B cell (primary cell): ENCODE measurements around the gene RFWD3. TPM values are rescaled to one million over a fixed set of nuclear protein-coding genes. Genes with fewer than 3 reads are reported as not detected.

Experiments
- ATAC-seq: fragments of 200-7000 bp; cut with Tn5 transposase; one replicate; pipeline ENCODE4 v1.10.0; 2021; ENCODE audit warnings: low read depth, mild to moderate bottlenecking, moderate number of reproducible peaks, moderate library complexity
- CTCF ChIA-PET: fragments of 350-600 bp; sonication (Branson Sonifier 250); formaldehyde crosslinking; loops from one replicate; lab custom pipeline; 2021; ENCODE audit warnings: antibody characterized with exemption, inconsistent platforms; lab: Charles Lee
- POLR2A ChIA-PET: fragments of 350-600 bp; sonication (Branson Sonifier 250); formaldehyde crosslinking; loops from one replicate; lab custom pipeline; 2021; ENCODE audit warnings: antibody characterized with exemption; lab: Charles Lee
- DNase-seq: peaks from one replicate; pipeline ENCODE4 v3.0.0; 2013
- H2AFZ ChIP-seq: 2 replicates; pipeline ENCODE4 v1.6.1; 2012; ENCODE audit warnings: mild to moderate bottlenecking, low read depth, low read length; ENCODE audit not compliant: insufficient read depth, poor library complexity, severe bottlenecking
- H3K27ac ChIP-seq, 2 donors: 1 replicate in 1 of 2; 2 replicates in 1 of 2; pipeline ENCODE4 v1.5.1; 2012 to 2013; ENCODE audit warnings: low read length in 2 of 2, mild to moderate bottlenecking in 2 of 2, moderate library complexity in 1 of 2
- H3K27me3 ChIP-seq, 4 experiments: fragments of 200-600 bp in 1 of 4; sonication (generic) in 1 of 4; replicated peaks in 1 of 4; 1 replicate in 2 of 4; 2 replicates in 2 of 4; pipeline versions ENCODE4 v1.6.1 to v1.7.0; 2013 to 2016; ENCODE audit warnings: low read length in 3 of 4, mild to moderate bottlenecking in 2 of 4, mixed read lengths in 1 of 4, moderate library complexity in 1 of 4; ENCODE audit not compliant: insufficient read depth in 4 of 4, control insufficient read depth in 3 of 4; ENCODE audit errors: control extremely low read depth in 1 of 4
- H3K36me3 ChIP-seq, 2 experiments: replicated peaks in 1 of 2; 1 replicate in 1 of 2; 2 replicates in 1 of 2; pipeline versions ENCODE4 v1.6.1 to v1.7.1; 2013; ENCODE audit warnings: low read length in 1 of 2; ENCODE audit not compliant: insufficient read depth in 2 of 2, control insufficient read depth in 1 of 2; ENCODE audit errors: control extremely low read depth in 1 of 2, extremely low read depth in 1 of 2
- H3K4me1 ChIP-seq, 2 donors: fragments of 200-600 bp in 1 of 2; sonication (generic) in 1 of 2; 1 replicate in 1 of 2; 2 replicates in 1 of 2; pipeline versions ENCODE4 v1.5.1 to v1.6.1; 2013 to 2017; ENCODE audit warnings: low read length in 2 of 2; ENCODE audit not compliant: control insufficient read depth in 2 of 2, insufficient read depth in 2 of 2
- H3K4me2 ChIP-seq: replicated peaks from 2 replicates; pipeline ENCODE3; 2012; ENCODE audit warnings: mild to moderate bottlenecking, low read depth, low read length; ENCODE audit not compliant: poor library complexity, severe bottlenecking
- H3K4me3 ChIP-seq, 5 experiments: fragments of 200-600 bp in 1 of 5; sonication (generic) in 1 of 5; 1 replicate in 3 of 5; 2 replicates in 2 of 5; pipeline versions ENCODE4 v1.5.1 to v1.7.0; 2011 to 2016; ENCODE audit warnings: low read length in 4 of 5, mild to moderate bottlenecking in 4 of 5, low read depth in 2 of 5, control low read depth in 1 of 5, moderate library complexity in 1 of 5; ENCODE audit not compliant: insufficient read depth in 1 of 5; ENCODE audit errors: control extremely low read depth in 1 of 5, extremely low read depth in 1 of 5
- H3K79me2 ChIP-seq: fragments of 200-600 bp; sonication (generic); one replicate; pipeline ENCODE4 v1.6.0; 2016; ENCODE audit warnings: low read length; ENCODE audit not compliant: control insufficient read depth, insufficient read depth
- H3K9ac ChIP-seq: fragments of 200-600 bp; sonication (generic); 2 replicates; pipeline ENCODE4 v1.6.1; 2017; ENCODE audit warnings: mild to moderate bottlenecking, low read length, moderate library complexity
- H3K9me3 ChIP-seq, 3 donors: one replicate each; pipeline versions ENCODE4 v1.6.1 to v1.7.1; 2013; ENCODE audit warnings: low read length in 2 of 3; ENCODE audit not compliant: control insufficient read depth in 2 of 3, insufficient read depth in 1 of 3; ENCODE audit errors: control extremely low read depth in 1 of 3
- H4K20me1 ChIP-seq: 2 replicates; pipeline ENCODE4 v1.6.0; 2012; ENCODE audit warnings: mild to moderate bottlenecking, low read length; ENCODE audit not compliant: insufficient read depth, control insufficient read depth, poor library complexity, severe bottlenecking
- H3K27ac Mint-ChIP-seq: one replicate; pipeline ENCODE4 v1.8.0; 2021; ENCODE audit warnings: mixed read lengths
- H3K27me3 Mint-ChIP-seq: one replicate; pipeline ENCODE4 v1.8.0; 2021; ENCODE audit warnings: mixed read lengths
- H3K4me1 Mint-ChIP-seq: one replicate; pipeline ENCODE4 v1.8.0; 2021; ENCODE audit warnings: mixed read lengths
- H3K4me3 Mint-ChIP-seq: one replicate; pipeline ENCODE4 v1.8.0; 2021; ENCODE audit warnings: mixed read lengths
- H3K9me3 Mint-ChIP-seq: one replicate; pipeline ENCODE4 v1.8.0; 2022; ENCODE audit warnings: mixed read lengths; ENCODE audit not compliant: insufficient read depth
- EZH2 ChIP-seq: IDR thresholded peaks from 2 replicates; pipeline ENCODE4 v1.6.1; 2012; ENCODE audit warnings: borderline replicate concordance, low read depth, mild to moderate bottlenecking, moderate library complexity, low read length; ENCODE audit not compliant: insufficient read depth, poor library complexity, severe bottlenecking
- WGBS: methylation state at CpG from one replicate; pipeline ENCODE4 v1.1.5; 2013; ENCODE audit warnings: missing lambda C conversion rate; ENCODE audit not compliant: insufficient coverage; 5-methylcytosine and 5-hydroxymethylcytosine counted together
- intact Hi-C: fragments of 100-400 bp; cut with micrococcal nuclease; formaldehyde crosslinking; loops from one replicate; pipeline ENCODE4 v1.10.0; 2022
- polyA plus RNA-seq: library from polyadenylated mRNA; depleted of rRNA; stranded (reverse); fragments of >200 nt; gene quantifications from 2 replicates; pipeline ENCODE4 v1.2.3, GENCODE V29; 2012
- total RNA-seq, 2 donors: library from RNA; stranded (reverse); fragments of 120-200 nt in 1 of 2; gene quantifications; 1 replicate in 1 of 2; 2 replicates in 1 of 2; pipeline versions ENCODE4 v1.2.3 to v1.2.4, GENCODE V29; 2013 to 2022
- TF ChIP-seq, protein P1 (sequence below): fragments of 200-600 bp; IDR thresholded peaks from one replicate; pipeline ENCODE4 v1.8.0; 2022; ENCODE audit warnings: antibody characterized with exemption, mild to moderate bottlenecking

The RFWD3 gene
- total and polyA plus RNA-seq, 2 donors (not counting 1 experiment from before 2014, with no cell fraction given) = 19.7 to 63.3 TPM

DNA sequence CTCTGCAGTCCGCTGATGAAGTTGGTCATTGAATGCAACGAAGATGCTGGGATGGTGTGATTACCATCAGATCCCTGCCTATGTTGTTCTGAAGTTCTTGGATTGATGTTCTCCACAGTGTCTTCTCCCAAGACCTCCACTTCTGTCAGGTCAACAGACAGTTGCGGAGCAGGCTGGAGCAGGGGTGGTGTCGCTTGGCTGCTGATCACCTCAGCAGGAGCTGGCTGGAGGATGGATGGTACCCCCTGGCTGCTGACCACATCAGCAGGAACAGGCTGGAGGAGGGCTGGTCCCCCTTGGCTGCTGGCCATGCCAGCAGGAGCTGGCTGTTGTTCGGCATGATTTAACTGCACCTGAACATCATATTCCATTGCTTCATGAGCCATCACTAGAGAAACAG lies 5.6 kb downstream of the RFWD3 start:
- CTCF ChIA-PET = interaction anchor here (2.5 kb wide), 1 partner anchor 10 kb away, joined by 8 read pairs; no protein-coding TSS in a partner anchor
- Mint-ChIP-seq H3K27me3 (no peaks in the 10 kb centered on the region), H3K27ac (no peak overlapping the region), H3K4me3 (no peak overlapping the region), H3K4me1 (peaks cover 69% of the 10 kb centered on the region), H3K9me3 (no peaks in the 10 kb centered on the region)
- H3K4me1 ChIP-seq = peaks cover 11 to 18% of the 10 kb centered on the region in 2 donors
- no peak overlapping the region for H3K4me3 ChIP-seq
- H3K36me3 ChIP-seq = peaks cover 24 to 65% of the 10 kb centered on the region in 2 experiments
- no peak overlapping the region for H3K4me2 ChIP-seq
- no peaks in the 10 kb centered on the region for H3K9me3 ChIP-seq
- no peak for TF ChIP-seq EZH2
- TF ChIP-seq, protein P1, sequence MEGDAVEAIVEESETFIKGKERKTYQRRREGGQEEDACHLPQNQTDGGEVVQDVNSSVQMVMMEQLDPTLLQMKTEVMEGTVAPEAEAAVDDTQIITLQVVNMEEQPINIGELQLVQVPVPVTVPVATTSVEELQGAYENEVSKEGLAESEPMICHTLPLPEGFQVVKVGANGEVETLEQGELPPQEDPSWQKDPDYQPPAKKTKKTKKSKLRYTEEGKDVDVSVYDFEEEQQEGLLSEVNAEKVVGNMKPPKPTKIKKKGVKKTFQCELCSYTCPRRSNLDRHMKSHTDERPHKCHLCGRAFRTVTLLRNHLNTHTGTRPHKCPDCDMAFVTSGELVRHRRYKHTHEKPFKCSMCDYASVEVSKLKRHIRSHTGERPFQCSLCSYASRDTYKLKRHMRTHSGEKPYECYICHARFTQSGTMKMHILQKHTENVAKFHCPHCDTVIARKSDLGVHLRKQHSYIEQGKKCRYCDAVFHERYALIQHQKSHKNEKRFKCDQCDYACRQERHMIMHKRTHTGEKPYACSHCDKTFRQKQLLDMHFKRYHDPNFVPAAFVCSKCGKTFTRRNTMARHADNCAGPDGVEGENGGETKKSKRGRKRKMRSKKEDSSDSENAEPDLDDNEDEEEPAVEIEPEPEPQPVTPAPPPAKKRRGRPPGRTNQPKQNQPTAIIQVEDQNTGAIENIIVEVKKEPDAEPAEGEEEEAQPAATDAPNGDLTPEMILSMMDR = no peak
- no peak overlapping the region for H3K27ac ChIP-seq
- WGBS = 100% methylated on average over 2 of the region's 5 CpGs
- no peak overlapping the region for H3K9ac ChIP-seq
- DNase-seq (no peak), ATAC-seq (no peak)
- intact Hi-C loops = loop anchor here (10.0 kb wide), 1 partner anchor 324 kb away; the partner anchor contains the start of gene WDR59
- POLR2A ChIA-PET = no interaction called here
- H4K20me1 ChIP-seq = peaks cover 83% of the 10 kb centered on the region
- H2AFZ ChIP-seq = no peak overlapping the region
- peaks cover 99% of the 10 kb centered on the region for H3K79me2 ChIP-seq
- H3K27me3 ChIP-seq = no peaks in the 10 kb centered on the region

DNA sequence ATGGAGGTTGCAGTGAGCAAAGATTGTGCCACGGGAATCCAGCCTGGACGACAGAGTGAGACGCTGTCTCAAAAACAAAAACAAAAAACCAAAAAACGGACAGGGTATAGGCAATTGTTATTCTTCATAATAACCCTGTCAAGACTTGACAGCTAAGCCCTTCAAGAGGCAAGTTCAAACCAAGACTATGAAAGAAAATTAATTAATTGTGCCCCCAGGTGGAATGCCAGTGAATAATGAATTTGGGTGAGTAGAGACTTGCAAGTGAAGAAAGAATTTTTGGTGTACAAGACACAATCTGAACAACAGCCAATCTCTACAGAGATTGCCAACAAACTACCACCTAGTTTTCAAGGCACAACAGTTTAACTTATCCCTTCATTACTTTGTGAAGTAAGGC lies 6.3 kb downstream of the RFWD3 start:
- Histone ChIP-seq H3K36me3 (peaks cover 24 to 69% of the 10 kb centered on the region in 2 experiments), H3K9me3 (no peaks in the 10 kb centered on the region), H2AFZ (no peak overlapping the region), H4K20me1 (peaks cover 79% of the 10 kb centered on the region), H3K27me3 (no peaks in the 10 kb centered on the region), H3K27ac (no peak overlapping the region), H3K4me3 (no peak overlapping the region), H3K4me1 (peaks cover 6 to 11% of the 10 kb centered on the region in 2 donors), H3K4me2 (no peak overlapping the region), H3K79me2 (peaks cover 99% of the 10 kb centered on the region), H3K9ac (no peak overlapping the region)
- H3K4me1 Mint-ChIP-seq = peaks cover 68% of the 10 kb centered on the region
- no peaks in the 10 kb centered on the region for H3K9me3 Mint-ChIP-seq
- ATAC-seq (no peak), DNase-seq (no peak)
- no peak overlapping the region for H3K4me3 Mint-ChIP-seq
- no peak overlapping the region for H3K27ac Mint-ChIP-seq
- H3K27me3 Mint-ChIP-seq = no peaks in the 10 kb centered on the region
- ChIA-PET CTCF (interaction anchor here (2.5 kb wide), 1 partner anchor 9 kb away, joined by 8 read pairs; no protein-coding TSS in a partner anchor), POLR2A (no interaction called here)
- 100% methylated on average over 3 of the region's 4 CpGs for WGBS
- intact Hi-C loops = loop anchor here (10.0 kb wide), 1 partner anchor 324 kb away; the partner anchor contains the start of gene WDR59
- TF ChIP-seq EZH2 = no peak
- TF ChIP-seq, protein P1 = no peak
